Body of pancreas (tissue), 4 donors: ENCODE results near the gene EPHB2. TPM values are rescaled to one million over a fixed set of nuclear protein-coding genes. Genes with fewer than 3 reads are reported as not detected.

Experiments
- ATAC-seq: fragments of 150-250 bp; one replicate; pipeline ENCODE4 v1.9.1; 2016
- DNase-seq, 4 donors: peaks; one replicate each; pipeline ENCODE4 v3.0.0-alpha.2; 2019
- H3K27ac ChIP-seq, 4 donors: fragments of 200-600 bp; sonication (generic); 1 replicate in 3 of 4; 2 replicates in 1 of 4; pipeline versions ENCODE4 v1.5.1 to v1.6.1; 2016 to 2019; ENCODE audit warnings: mild to moderate bottlenecking in 1 of 4, mixed read lengths in 1 of 4, moderate library complexity in 1 of 4
- H3K27me3 ChIP-seq, 2 donors: fragments of 200-600 bp; sonication (generic); one replicate each; pipeline ENCODE4 v1.6.0; 2016; ENCODE audit warnings: mild to moderate bottlenecking in 1 of 2
- H3K36me3 ChIP-seq, 2 donors: fragments of 200-600 bp; sonication (generic); replicated peaks in 1 of 2; 2 replicates each; pipeline ENCODE4 v1.5.1; 2016; ENCODE audit warnings: low read depth in 2 of 2; ENCODE audit not compliant: insufficient read depth in 1 of 2
- H3K4me1 ChIP-seq: fragments of 200-600 bp; sonication (generic); one replicate; pipeline ENCODE4 v1.6.0; 2016
- H3K4me3 ChIP-seq, 2 donors: fragments of 200-600 bp; sonication (generic); 1 replicate in 1 of 2; 2 replicates in 1 of 2; pipeline ENCODE4 v1.5.1; 2016 to 2019
- H3K9me3 ChIP-seq, 3 donors: fragments of 200-600 bp; sonication (generic); 1 replicate in 2 of 3; 2 replicates in 1 of 3; pipeline ENCODE4 v1.5.1; 2016
- POLR2A ChIP-seq, 3 donors: fragments of 450-650 bp; IDR thresholded peaks; one replicate each; pipeline ENCODE4 v1.6.1; 2016; ENCODE audit warnings: antibody characterized with exemption in 3 of 3, mild to moderate bottlenecking in 2 of 3
- WGBS, 2 donors: methylation state at CpG; one replicate each; pipeline ENCODE4 v1.1.5; 2017; 5-methylcytosine and 5-hydroxymethylcytosine counted together
- intact Hi-C: fragments of 100-400 bp; cut with DNase I; formaldehyde crosslinking; loops from one replicate; pipeline ENCODE4 v1.15.1; 2023
- total RNA-seq, 2 donors: library from RNA; depleted of rRNA; stranded (reverse); fragments of >200 nt; gene quantifications; one replicate each; pipeline ENCODE4 v1.1.0, GENCODE V29; 2016
- TF ChIP-seq, protein P1 (sequence below), 7 experiments: fragments of 450-650 bp in 4 of 7; fragments of 200-600 bp in 3 of 7; sonication (generic) in 3 of 7; IDR thresholded peaks; one replicate each; pipeline ENCODE4 v1.5.1; 2016 to 2019; ENCODE audit warnings: antibody characterized with exemption in 7 of 7

The EPHB2 gene
- total RNA-seq, 2 donors from 2014 or later: 2.9 to 7.9 TPM

DNA sequence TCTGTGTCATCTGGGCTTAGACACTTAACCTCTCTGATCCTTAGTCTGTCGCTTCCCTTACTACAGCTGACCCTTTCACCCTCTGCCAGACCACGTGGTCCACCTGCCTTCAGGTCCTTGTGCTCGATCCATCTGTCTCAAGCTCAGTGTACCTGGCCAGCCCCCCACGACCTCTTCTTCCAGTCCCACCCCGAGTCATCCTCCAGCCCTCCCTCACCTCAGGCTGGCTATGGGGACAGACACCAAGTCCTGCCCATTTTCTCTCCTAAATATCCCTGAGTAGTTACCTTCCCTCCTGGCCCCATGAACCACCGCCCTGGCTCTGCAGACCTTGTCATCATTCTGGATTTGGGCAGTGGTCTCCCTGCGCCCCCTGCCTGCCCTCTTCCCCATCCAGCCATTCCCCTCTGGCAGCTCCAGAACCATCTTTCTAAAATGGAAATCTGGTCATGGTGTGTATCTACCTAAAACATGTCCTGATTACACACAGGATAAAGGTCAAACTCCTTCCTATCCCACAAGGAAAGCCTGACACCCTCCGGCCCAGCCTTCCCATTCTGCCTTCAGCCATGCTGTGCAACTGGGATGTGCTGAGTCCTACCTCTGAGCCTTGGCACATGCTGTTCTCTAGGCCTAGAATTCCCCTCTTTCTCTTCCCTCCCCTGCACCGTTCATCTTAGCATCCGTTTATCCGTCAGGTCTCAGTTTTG lies 107.6 kb downstream of the EPHB2 start:
- Histone ChIP-seq H3K4me3 (no peak overlapping the region), H3K36me3 (no peaks in the 10 kb centered on the region), H3K27ac (no peak overlapping the region), H3K4me1 (peaks cover 11% of the 10 kb centered on the region), H3K27me3 (no peaks in the 10 kb centered on the region), H3K9me3 (no peaks in the 10 kb centered on the region)
- no peak for ATAC-seq
- 73 to 90% methylated on average over 11 of the region's 11 CpGs for WGBS, 2 donors
- no peak for DNase-seq
- intact Hi-C loops: no loop called here
- TF ChIP-seq, protein P1, sequence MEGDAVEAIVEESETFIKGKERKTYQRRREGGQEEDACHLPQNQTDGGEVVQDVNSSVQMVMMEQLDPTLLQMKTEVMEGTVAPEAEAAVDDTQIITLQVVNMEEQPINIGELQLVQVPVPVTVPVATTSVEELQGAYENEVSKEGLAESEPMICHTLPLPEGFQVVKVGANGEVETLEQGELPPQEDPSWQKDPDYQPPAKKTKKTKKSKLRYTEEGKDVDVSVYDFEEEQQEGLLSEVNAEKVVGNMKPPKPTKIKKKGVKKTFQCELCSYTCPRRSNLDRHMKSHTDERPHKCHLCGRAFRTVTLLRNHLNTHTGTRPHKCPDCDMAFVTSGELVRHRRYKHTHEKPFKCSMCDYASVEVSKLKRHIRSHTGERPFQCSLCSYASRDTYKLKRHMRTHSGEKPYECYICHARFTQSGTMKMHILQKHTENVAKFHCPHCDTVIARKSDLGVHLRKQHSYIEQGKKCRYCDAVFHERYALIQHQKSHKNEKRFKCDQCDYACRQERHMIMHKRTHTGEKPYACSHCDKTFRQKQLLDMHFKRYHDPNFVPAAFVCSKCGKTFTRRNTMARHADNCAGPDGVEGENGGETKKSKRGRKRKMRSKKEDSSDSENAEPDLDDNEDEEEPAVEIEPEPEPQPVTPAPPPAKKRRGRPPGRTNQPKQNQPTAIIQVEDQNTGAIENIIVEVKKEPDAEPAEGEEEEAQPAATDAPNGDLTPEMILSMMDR (IDR thresholded peaks at IDR 0.05): no peak
- TF ChIP-seq POLR2A (IDR thresholded peaks at IDR 0.05): no peak

DNA sequence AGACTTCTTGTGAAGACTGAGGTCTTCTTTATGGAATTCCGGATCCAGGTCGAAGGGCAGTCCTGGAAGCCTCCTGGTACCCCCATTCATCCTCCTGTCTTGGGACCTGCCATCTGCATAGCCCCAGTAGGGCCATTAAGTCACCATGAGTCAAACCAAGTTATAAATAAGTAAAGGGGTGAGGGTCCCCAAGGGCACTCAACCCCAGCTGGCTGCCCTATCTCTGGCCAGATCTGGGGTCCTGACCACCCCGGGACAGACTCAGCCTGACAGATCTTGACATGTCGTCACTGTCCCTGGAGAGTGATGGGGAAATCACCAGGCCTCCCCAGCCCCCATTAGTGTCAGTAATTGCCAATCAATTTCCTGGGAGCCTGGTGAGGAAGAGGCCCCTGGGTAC lies 108.7 kb downstream of the EPHB2 start:
- no peak for DNase-seq

DNA sequence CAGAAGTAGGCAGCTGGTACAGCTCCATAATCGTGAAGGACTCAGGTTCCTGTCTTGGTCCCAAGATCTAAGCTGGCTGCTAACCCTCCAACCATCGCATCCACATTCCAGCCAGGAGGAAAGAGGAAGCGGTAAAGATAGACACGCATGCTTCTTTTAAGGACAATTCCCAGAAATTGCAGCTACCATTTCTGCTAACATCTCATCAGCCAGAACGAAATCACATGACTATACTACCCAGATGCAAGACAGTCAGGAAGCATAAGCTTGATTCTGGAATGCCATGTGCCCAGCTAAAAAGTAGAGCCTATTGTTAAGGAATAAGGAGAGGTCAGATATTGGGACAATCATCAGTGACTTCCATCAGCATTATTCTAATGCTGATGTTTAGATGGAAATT lies 110.4 kb downstream of the EPHB2 start:
- Histone ChIP-seq H3K4me1 (peaks cover 10% of the 10 kb centered on the region), H3K4me3 (no peak overlapping the region), H3K27me3 (no peaks in the 10 kb centered on the region), H3K36me3 (no peaks in the 10 kb centered on the region), H3K9me3 (no peaks in the 10 kb centered on the region), H3K27ac (no peak overlapping the region)
- ATAC-seq (no peak), DNase-seq (no peak)
- intact Hi-C loops: no loop called here
- 70 to 71% methylated on average over 5 of the region's 5 CpGs for WGBS, 2 donors
- TF ChIP-seq POLR2A (IDR thresholded peaks at IDR 0.05): no peak
- TF ChIP-seq, protein P1 (IDR thresholded peaks at IDR 0.05): no peak

More for the DNA sequence above, 108.7 kb downstream of the EPHB2 start:
- intact Hi-C loops: no loop called here
- 85 to 87% methylated on average over 4 of the region's 4 CpGs for WGBS, 2 donors
- H3K27me3 ChIP-seq: no peaks in the 10 kb centered on the region
- TF ChIP-seq, protein P1 (IDR thresholded peaks at IDR 0.05): no peak
- no peak for TF ChIP-seq POLR2A (IDR thresholded peaks at IDR 0.05)
- ATAC-seq: no peak
- no peaks in the 10 kb centered on the region for H3K36me3 ChIP-seq
- no peaks in the 10 kb centered on the region for H3K9me3 ChIP-seq
- peaks cover 11% of the 10 kb centered on the region for H3K4me1 ChIP-seq
- H3K27ac ChIP-seq: no peak overlapping the region
- no peak overlapping the region for H3K4me3 ChIP-seq

DNA sequence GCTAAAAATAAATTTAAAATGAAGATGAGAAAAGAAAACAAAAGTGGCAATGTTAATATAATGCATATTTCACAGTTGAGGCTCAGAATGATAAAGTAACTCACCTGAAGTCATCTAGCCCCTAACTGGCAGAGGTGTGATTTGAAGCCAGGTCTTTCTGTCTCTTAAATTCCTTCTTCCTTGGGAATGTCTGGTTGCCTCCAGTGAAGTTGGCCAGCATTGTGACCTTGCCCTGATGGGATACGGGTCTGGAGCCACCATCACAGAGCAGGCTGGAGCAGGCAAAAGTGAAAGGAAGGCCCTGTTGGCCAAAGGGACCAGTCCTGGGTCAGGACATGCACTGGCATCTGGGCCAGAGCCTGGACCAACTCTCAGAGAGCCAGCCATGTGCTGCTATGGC lies 111.7 kb downstream of the EPHB2 start:
- no peak for DNase-seq
- intact Hi-C loops: no loop called here
- Histone ChIP-seq H3K4me3 (no peak overlapping the region), H3K36me3 (no peaks in the 10 kb centered on the region), H3K27me3 (no peaks in the 10 kb centered on the region), H3K9me3 (no peaks in the 10 kb centered on the region), H3K4me1 (peaks cover 24% of the 10 kb centered on the region), H3K27ac (no peak overlapping the region)
- ATAC-seq: no peak
- TF ChIP-seq POLR2A (IDR thresholded peaks at IDR 0.05): no peak
- TF ChIP-seq, protein P1 (IDR thresholded peaks at IDR 0.05): no peak
- WGBS, 2 donors: 77 to 100% methylated on average over 1 of the region's 1 CpG

DNA sequence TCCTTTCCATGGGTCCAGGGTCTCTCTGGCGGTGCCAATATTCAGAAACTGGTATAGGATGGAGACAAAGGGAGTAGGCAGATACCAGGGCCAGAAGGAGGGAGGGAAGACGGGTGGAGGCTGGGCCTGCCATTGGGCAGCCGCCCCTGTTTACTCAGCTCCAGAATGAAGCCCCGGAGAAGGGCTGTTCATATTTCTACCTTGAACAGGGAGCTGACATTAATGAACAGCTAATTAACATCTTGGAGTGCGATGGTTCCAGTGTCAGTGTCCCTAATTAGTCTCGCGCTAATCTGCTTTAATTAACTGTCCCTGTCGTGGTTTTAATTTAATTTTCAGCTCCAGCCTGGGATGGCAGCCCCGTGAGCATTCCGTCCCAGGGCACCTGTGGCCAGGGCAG lies 113.8 kb downstream of the EPHB2 start:
- WGBS, 2 donors: 72 to 79% methylated on average over 6 to 10 of the region's 10 CpGs
- peaks cover 42% of the 10 kb centered on the region for H3K4me1 ChIP-seq
- ATAC-seq: no peak
- no peak overlapping the region for H3K4me3 ChIP-seq
- no peak for DNase-seq
- no peaks in the 10 kb centered on the region for H3K36me3 ChIP-seq
- intact Hi-C loops: no loop called here
- TF ChIP-seq POLR2A (IDR thresholded peaks at IDR 0.05): no peak
- TF ChIP-seq, protein P1 (IDR thresholded peaks at IDR 0.05): no peak
- H3K27ac ChIP-seq: peak overlapping the region in 2 of 4 donors; percentile 10 to 15
- H3K9me3 ChIP-seq: no peaks in the 10 kb centered on the region
- no peaks in the 10 kb centered on the region for H3K27me3 ChIP-seq
